GM12873 (cell line): ENCODE results near the gene HK1.
A peak's percentile ranks its signal among the peaks of the same experiment; 100 is the strongest.

Experiments
- CTCF ChIP-seq: IDR thresholded peaks from 2 replicates; pipeline ENCODE4 v1.5.1; 2012; ENCODE audit warnings: low read depth, mild to moderate bottlenecking, moderate library complexity, low read length, control low read depth; ENCODE audit not compliant: insufficient read depth; ENCODE audit errors: missing control alignments

Gene HK1

GRCh38 chr10:69387500-69387899 lies 109.2 kb downstream of the HK1 start:
- no peak for TF ChIP-seq CTCF

- TF ChIP-seq CTCF, result no peak
These were observed 110.2 kb downstream of the HK1 start for GRCh38 chr10:69388488-69388887.

GRCh38 chr10:69389827-69390490 lies 111.7 kb downstream of the HK1 start:
- no peak for TF ChIP-seq CTCF

GRCh38 chr10:69391158-69391557 lies 112.9 kb downstream of the HK1 start:
- TF ChIP-seq CTCF, result no peak

- TF ChIP-seq CTCF, result peak; percentile 99
These were observed 114.2 kb downstream of the HK1 start for GRCh38 chr10:69392481-69393000.

- no peak for TF ChIP-seq CTCF
These were observed 115.7 kb downstream of the HK1 start for GRCh38 chr10:69394020-69394419.

- no peak for TF ChIP-seq CTCF
These were observed 119.7 kb downstream of the HK1 start for GRCh38 chr10:69397972-69398371.
